Medulla oblongata (tissue), 1 donor: ENCODE results near the gene TANC1.

ENCODE experiments used
- DNase-seq: peaks from one replicate; pipeline ENCODE4 v3.0.0-alpha.2; 2015; ENCODE audit errors: extremely low spot score

The TANC1 gene

GRCh38 chr2:159118115-159118858 lies 149.8 kb downstream of the TANC1 start:
- peak; percentile 97 for DNase-seq

GRCh38 chr2:159118859-159119500 lies 150.5 kb downstream of the TANC1 start:
- DNase-seq = no peak

GRCh38 chr2:159119652-159120257 lies 151.3 kb downstream of the TANC1 start:
- no peak for DNase-seq

- DNase-seq = no peak
These were observed 155.3 kb downstream of the TANC1 start for GRCh38 chr2:159123786-159124185.

- no peak for DNase-seq
These were observed 156.0 kb downstream of the TANC1 start for GRCh38 chr2:159124441-159124911.

- no peak for DNase-seq
These were observed 156.6 kb downstream of the TANC1 start for GRCh38 chr2:159124931-159125467.

GRCh38 chr2:159125858-159126257 lies 157.4 kb downstream of the TANC1 start:
- no peak for DNase-seq

GRCh38 chr2:159126432-159127022 lies 158.1 kb downstream of the TANC1 start:
- no peak for DNase-seq

- no peak for DNase-seq
These were observed 159.8 kb downstream of the TANC1 start for GRCh38 chr2:159128191-159128590.

GRCh38 chr2:159129269-159129668 lies 160.8 kb downstream of the TANC1 start:
- no peak for DNase-seq

- peak; percentile 60 for DNase-seq
These were observed 161.4 kb downstream of the TANC1 start for GRCh38 chr2:159129824-159130223.

GRCh38 chr2:159130302-159130701 lies 161.9 kb downstream of the TANC1 start:
- no peak for DNase-seq

- DNase-seq = no peak
These were observed 162.9 kb downstream of the TANC1 start for GRCh38 chr2:159131267-159131913.

- DNase-seq = no peak
These were observed 163.5 kb downstream of the TANC1 start for GRCh38 chr2:159131914-159132281.

GRCh38 chr2:159133797-159134196 lies 165.4 kb downstream of the TANC1 start:
- DNase-seq = no peak

- DNase-seq = no peak
These were observed 166.5 kb downstream of the TANC1 start for GRCh38 chr2:159134979-159135378.

GRCh38 chr2:159136391-159136790 lies 168.0 kb downstream of the TANC1 start:
- no peak for DNase-seq

GRCh38 chr2:159137511-159138241 lies 169.2 kb downstream of the TANC1 start:
- DNase-seq = no peak

- DNase-seq = no peak
These were observed 170.3 kb downstream of the TANC1 start for GRCh38 chr2:159138642-159139182.

- DNase-seq = no peak
These were observed 170.9 kb downstream of the TANC1 start for GRCh38 chr2:159139216-159139933.
